ENCODE measurements around the gene SMAD7.

DNA sequence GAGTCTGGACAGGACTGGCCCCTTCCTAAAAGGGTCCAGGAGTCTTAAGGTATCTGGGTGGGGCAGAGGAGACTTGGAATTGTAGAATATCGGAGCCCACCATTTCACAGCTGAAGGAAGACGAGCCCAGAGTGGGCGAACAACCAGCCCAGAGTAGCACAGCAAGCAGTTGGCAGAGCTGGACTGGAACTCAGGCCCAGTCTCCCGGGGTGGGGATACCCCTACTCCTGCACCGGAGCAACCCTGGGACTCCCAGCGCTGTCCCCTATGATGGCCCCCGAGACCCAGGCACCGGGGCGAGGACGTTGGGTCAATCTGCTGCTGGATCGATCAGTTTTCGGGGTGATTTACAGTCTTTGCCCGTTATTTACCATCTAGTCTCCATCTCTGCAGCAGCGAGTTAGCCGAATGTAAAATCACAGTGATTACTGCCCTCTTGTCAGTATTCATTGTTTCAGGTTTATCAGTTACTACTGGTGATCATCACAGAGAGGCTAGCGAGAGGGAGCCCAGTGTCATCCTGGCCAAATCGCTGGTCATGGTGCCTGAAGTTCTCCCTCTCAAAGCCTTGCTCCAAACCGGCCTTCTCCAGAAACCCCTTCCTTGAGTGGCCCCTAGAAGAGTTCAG lies 75.3 kb downstream of the SMAD7 start:
- no peak for TF ChIP-seq POLR2A (IDR thresholded peaks at IDR 0.05; ENCODE audit: low read length)
- no peak for TF ChIP-seq GATA1 (IDR thresholded peaks at IDR 0.05; ENCODE audit: low read depth, low read length)
